HEK293 (cell line): ENCODE data around the gene DNAL4.

Experiments
- PRDM1 ChIP-seq: fragments of 450-650 bp; formaldehyde crosslinking; IDR thresholded peaks from 2 replicates; pipeline ENCODE4; 2016; ENCODE audit warnings: missing biosample characterization, missing genetic modification characterization
- PRDM2 ChIP-seq: fragments of 450-650 bp; formaldehyde crosslinking; IDR thresholded peaks from 2 replicates; pipeline ENCODE4 v1.5.1; 2016; ENCODE audit warnings: missing biosample characterization, missing genetic modification characterization, borderline replicate concordance
- PRDM6 ChIP-seq: fragments of 450-650 bp; formaldehyde crosslinking; IDR thresholded peaks from 2 replicates; pipeline ENCODE4 v1.5.1; 2017; ENCODE audit warnings: missing biosample characterization, missing genetic modification characterization
- SCRT2 ChIP-seq: fragments of 450-650 bp; formaldehyde crosslinking; IDR thresholded peaks from 2 replicates; pipeline ENCODE4 v1.5.1; 2016; ENCODE audit warnings: missing biosample characterization, missing genetic modification characterization
- ZBTB21 ChIP-seq: fragments of 450-650 bp; formaldehyde crosslinking; IDR thresholded peaks from 2 replicates; pipeline ENCODE4 v1.5.1; 2017; ENCODE audit warnings: missing biosample characterization, missing genetic modification characterization
- ZNF121 ChIP-seq: fragments of 450-650 bp; formaldehyde crosslinking; IDR thresholded peaks from 2 replicates; pipeline ENCODE4 v1.5.1; 2016; ENCODE audit warnings: missing biosample characterization, missing genetic modification characterization
- ZNF248 ChIP-seq: fragments of 450-650 bp; formaldehyde crosslinking; IDR thresholded peaks from 2 replicates; pipeline ENCODE4 v1.5.1; 2017; ENCODE audit warnings: missing biosample characterization, missing genetic modification characterization
- ZNF335 ChIP-seq: fragments of 450-650 bp; formaldehyde crosslinking; conservative IDR thresholded peaks from 2 replicates; pipeline ENCODE4 v1.5.1; 2016; ENCODE audit warnings: missing biosample characterization, missing genetic modification characterization
- ZNF366 ChIP-seq: fragments of 450-650 bp; formaldehyde crosslinking; conservative IDR thresholded peaks from 2 replicates; pipeline ENCODE4 v1.5.1; 2016; ENCODE audit warnings: missing biosample characterization, missing genetic modification characterization
- ZNF473 ChIP-seq: fragments of 450-650 bp; formaldehyde crosslinking; IDR thresholded peaks from 2 replicates; pipeline ENCODE4 v1.5.1; 2017; ENCODE audit warnings: missing biosample characterization, missing genetic modification characterization
- ZNF560 ChIP-seq: fragments of 450-650 bp; formaldehyde crosslinking; IDR thresholded peaks from 2 replicates; pipeline ENCODE4 v1.5.1; 2017; ENCODE audit warnings: missing biosample characterization, missing genetic modification characterization, borderline replicate concordance
- ZNF571 ChIP-seq: fragments of 450-650 bp; formaldehyde crosslinking; IDR thresholded peaks from 2 replicates; pipeline ENCODE4 v1.5.0; 2017; ENCODE audit warnings: missing biosample characterization, missing genetic modification characterization
- ZNF776 ChIP-seq: fragments of 450-650 bp; formaldehyde crosslinking; IDR thresholded peaks from 2 replicates; pipeline ENCODE4 v1.5.0; 2017; ENCODE audit warnings: missing biosample characterization, missing genetic modification characterization, borderline replicate concordance
- TF ChIP-seq, protein P1 (sequence below): fragments of 450-650 bp; formaldehyde crosslinking; IDR thresholded peaks from 2 replicates; pipeline ENCODE4 v1.5.1; 2016; ENCODE audit warnings: missing biosample characterization, missing genetic modification characterization
- TF ChIP-seq, protein P2 (sequence below): fragments of 450-650 bp; formaldehyde crosslinking; IDR thresholded peaks from 2 replicates; pipeline ENCODE4 v1.5.1; 2016; ENCODE audit warnings: missing biosample characterization, missing genetic modification characterization

DNAL4 gene

DNA sequence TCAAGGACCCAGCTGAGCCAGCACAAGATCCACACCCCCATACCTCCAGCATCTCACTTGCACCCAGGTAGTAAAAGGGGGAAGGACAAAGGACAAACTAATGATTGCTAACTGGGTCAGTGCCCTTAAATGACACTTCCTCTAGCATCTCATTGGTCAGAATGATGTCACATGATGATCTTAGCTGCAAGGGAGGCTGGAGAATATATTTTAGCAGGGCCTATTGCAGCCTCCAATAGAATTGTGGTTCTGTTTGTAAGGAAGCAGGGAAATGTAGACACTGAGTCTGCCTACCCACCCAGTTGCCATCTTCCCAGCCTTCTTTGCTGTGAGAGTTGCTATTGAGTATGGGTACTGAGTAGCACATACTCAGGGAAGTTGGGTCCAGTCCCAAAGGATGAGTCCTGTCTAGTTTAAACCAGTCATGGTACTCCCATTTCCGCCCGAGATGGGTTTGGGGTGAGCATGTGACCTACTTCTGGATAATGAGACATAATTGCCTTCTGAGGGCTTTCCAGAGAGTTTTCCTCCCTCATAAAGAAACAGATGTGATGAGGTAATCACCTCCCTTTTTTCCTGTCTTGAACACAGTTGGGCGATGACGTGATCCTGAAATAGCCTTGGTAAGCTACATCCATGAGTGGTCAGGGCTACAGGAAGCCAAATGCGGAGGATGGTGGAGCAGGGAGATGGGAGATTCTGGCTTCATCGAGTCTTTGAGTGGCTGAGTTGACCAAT, 5.5 kb upstream of the DNAL4 start (continued):
- TF ChIP-seq, protein P1, sequence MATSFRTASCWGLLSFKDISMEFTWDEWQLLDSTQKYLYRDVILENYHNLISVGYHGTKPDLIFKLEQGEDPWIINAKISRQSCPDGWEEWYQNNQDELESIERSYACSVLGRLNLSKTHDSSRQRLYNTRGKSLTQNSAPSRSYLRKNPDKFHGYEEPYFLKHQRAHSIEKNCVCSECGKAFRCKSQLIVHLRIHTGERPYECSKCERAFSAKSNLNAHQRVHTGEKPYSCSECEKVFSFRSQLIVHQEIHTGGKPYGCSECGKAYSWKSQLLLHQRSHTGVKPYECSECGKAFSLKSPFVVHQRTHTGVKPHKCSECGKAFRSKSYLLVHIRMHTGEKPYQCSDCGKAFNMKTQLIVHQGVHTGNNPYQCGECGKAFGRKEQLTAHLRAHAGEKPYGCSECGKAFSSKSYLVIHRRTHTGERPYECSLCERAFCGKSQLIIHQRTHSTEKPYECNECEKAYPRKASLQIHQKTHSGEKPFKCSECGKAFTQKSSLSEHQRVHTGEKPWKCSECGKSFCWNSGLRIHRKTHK (tag by site-specific recombination): no peak
- TF ChIP-seq SCRT2 (tag by site-specific recombination) (no peak), ZNF335 (tag by site-specific recombination) (0 out of 2 replicates have a peak, but pooled peaks have one; percentile 23), ZNF571 (tag by site-specific recombination) (no peak), ZNF366 (peak; percentile 95), PRDM1 (tag by site-specific recombination) (peak; percentile 37; the same call in 1 of the 2 replicates), ZNF560 (tag by site-specific recombination) (no peak), ZNF121 (tag by site-specific recombination) (no peak), PRDM2 (tag by site-specific recombination) (no peak), PRDM6 (tag by site-specific recombination) (peak; percentile 56), ZNF473 (tag by site-specific recombination) (no peak), ZNF248 (tag by site-specific recombination) (no peak), ZBTB21 (peak; percentile 96), ZNF776 (tag by site-specific recombination) (no peak)
- TF ChIP-seq, protein P2, sequence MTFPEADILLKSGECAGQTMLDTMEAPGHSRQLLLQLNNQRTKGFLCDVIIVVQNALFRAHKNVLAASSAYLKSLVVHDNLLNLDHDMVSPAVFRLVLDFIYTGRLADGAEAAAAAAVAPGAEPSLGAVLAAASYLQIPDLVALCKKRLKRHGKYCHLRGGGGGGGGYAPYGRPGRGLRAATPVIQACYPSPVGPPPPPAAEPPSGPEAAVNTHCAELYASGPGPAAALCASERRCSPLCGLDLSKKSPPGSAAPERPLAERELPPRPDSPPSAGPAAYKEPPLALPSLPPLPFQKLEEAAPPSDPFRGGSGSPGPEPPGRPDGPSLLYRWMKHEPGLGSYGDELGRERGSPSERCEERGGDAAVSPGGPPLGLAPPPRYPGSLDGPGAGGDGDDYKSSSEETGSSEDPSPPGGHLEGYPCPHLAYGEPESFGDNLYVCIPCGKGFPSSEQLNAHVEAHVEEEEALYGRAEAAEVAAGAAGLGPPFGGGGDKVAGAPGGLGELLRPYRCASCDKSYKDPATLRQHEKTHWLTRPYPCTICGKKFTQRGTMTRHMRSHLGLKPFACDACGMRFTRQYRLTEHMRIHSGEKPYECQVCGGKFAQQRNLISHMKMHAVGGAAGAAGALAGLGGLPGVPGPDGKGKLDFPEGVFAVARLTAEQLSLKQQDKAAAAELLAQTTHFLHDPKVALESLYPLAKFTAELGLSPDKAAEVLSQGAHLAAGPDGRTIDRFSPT: 0 out of 2 replicates have a peak, but pooled peaks have one; percentile 41
